Duodenal mucosa (tissue), 2 donors: ENCODE results near the gene KRT73.

Source experiments
- H3K27ac ChIP-seq: one replicate; pipeline ENCODE4 v1.7.0; 2013; ENCODE audit warnings: low read depth, low read length
- H3K27me3 ChIP-seq, 2 donors: one replicate each; pipeline ENCODE4 v1.7.0; 2013; ENCODE audit warnings: low read length in 2 of 2, control low read depth in 1 of 2; ENCODE audit not compliant: insufficient read depth in 2 of 2, control insufficient read depth in 1 of 2
- H3K36me3 ChIP-seq, 2 donors: one replicate each; pipeline ENCODE4 v1.7.0; 2013; ENCODE audit warnings: low read length in 2 of 2, control low read depth in 1 of 2; ENCODE audit not compliant: insufficient read depth in 2 of 2, control insufficient read depth in 1 of 2
- H3K4me1 ChIP-seq, 2 donors: one replicate each; pipeline ENCODE4 v1.7.0; 2013; ENCODE audit warnings: low read length in 2 of 2, control low read depth in 1 of 2; ENCODE audit not compliant: insufficient read depth in 2 of 2, control insufficient read depth in 1 of 2
- H3K4me3 ChIP-seq, 2 donors: one replicate each; pipeline ENCODE4 v1.7.0; 2013; ENCODE audit warnings: low read length in 2 of 2, low read depth in 1 of 2
- H3K9ac ChIP-seq, 2 donors: one replicate each; pipeline ENCODE4 v1.7.0; 2013; ENCODE audit warnings: low read length in 2 of 2, low read depth in 1 of 2
- H3K9me3 ChIP-seq, 2 donors: one replicate each; pipeline ENCODE4 v1.7.0; 2013; ENCODE audit warnings: low read length in 2 of 2, control low read depth in 1 of 2; ENCODE audit not compliant: control insufficient read depth in 1 of 2

KRT73 gene

GRCh38 chr12:52628111-52628507, 9.8 kb upstream of the KRT73 start:
- Histone ChIP-seq H3K4me3 (no peak overlapping the region), H3K27me3 (peaks cover 0 to 3% of the 10 kb centered on the region in 2 donors), H3K9ac (no peak overlapping the region), H3K36me3 (no peaks in the 10 kb centered on the region), H3K27ac (no peak overlapping the region), H3K9me3 (no peaks in the 10 kb centered on the region), H3K4me1 (peaks cover 8 to 25% of the 10 kb centered on the region in 2 donors)

- Histone ChIP-seq H3K4me3 (no peak overlapping the region), H3K4me1 (peaks cover 8 to 25% of the 10 kb centered on the region in 2 donors), H3K9ac (no peak overlapping the region), H3K27ac (no peak overlapping the region), H3K36me3 (no peaks in the 10 kb centered on the region), H3K9me3 (no peaks in the 10 kb centered on the region), H3K27me3 (peaks cover 0 to 3% of the 10 kb centered on the region in 2 donors)
These were observed 9.2 kb upstream of the KRT73 start for GRCh38 chr12:52627395-52628110.

- H3K27me3 ChIP-seq: no peaks in the 10 kb centered on the region
- no peak overlapping the region for H3K9ac ChIP-seq
- no peaks in the 10 kb centered on the region for H3K36me3 ChIP-seq
- peaks cover under 1 to 16% of the 10 kb centered on the region in 2 donors for H3K4me1 ChIP-seq
- H3K4me3 ChIP-seq: no peak overlapping the region
- H3K9me3 ChIP-seq: no peaks in the 10 kb centered on the region
- no peak overlapping the region for H3K27ac ChIP-seq
These were observed 4.0 kb upstream of the KRT73 start for GRCh38 chr12:52622349-52622748.

GRCh38 chr12:52618866-52619265, 507 bp upstream of the KRT73 start:
- H3K9me3 ChIP-seq: no peaks in the 10 kb centered on the region
- H3K36me3 ChIP-seq: no peaks in the 10 kb centered on the region
- H3K9ac ChIP-seq: no peak overlapping the region
- H3K27me3 ChIP-seq: no peaks in the 10 kb centered on the region
- H3K4me3 ChIP-seq: no peak overlapping the region
- no peak overlapping the region for H3K27ac ChIP-seq
- peaks cover 8 to 14% of the 10 kb centered on the region in 2 donors for H3K4me1 ChIP-seq

- no peaks in the 10 kb centered on the region for H3K36me3 ChIP-seq
- no peak overlapping the region for H3K4me3 ChIP-seq
- no peaks in the 10 kb centered on the region for H3K9me3 ChIP-seq
- no peak overlapping the region for H3K9ac ChIP-seq
- peaks cover 8 to 14% of the 10 kb centered on the region in 2 donors for H3K4me1 ChIP-seq
- H3K27me3 ChIP-seq: no peaks in the 10 kb centered on the region
- no peak overlapping the region for H3K27ac ChIP-seq
These were observed 965 bp downstream of the KRT73 start for GRCh38 chr12:52617403-52617785.

GRCh38 chr12:52616680-52617402, 1.5 kb downstream of the KRT73 start:
- H3K27ac ChIP-seq: no peak overlapping the region
- H3K36me3 ChIP-seq: no peaks in the 10 kb centered on the region
- no peaks in the 10 kb centered on the region for H3K9me3 ChIP-seq
- no peak overlapping the region for H3K9ac ChIP-seq
- H3K4me1 ChIP-seq: peaks cover 8 to 14% of the 10 kb centered on the region in 2 donors
- H3K27me3 ChIP-seq: no peaks in the 10 kb centered on the region
- H3K4me3 ChIP-seq: no peak overlapping the region

- no peak overlapping the region for H3K27ac ChIP-seq
- H3K36me3 ChIP-seq: no peaks in the 10 kb centered on the region
- peaks cover 0 to 6% of the 10 kb centered on the region in 2 donors for H3K27me3 ChIP-seq
- H3K9me3 ChIP-seq: no peaks in the 10 kb centered on the region
- H3K4me3 ChIP-seq: no peak overlapping the region
- H3K9ac ChIP-seq: no peak overlapping the region
- peaks cover 8 to 14% of the 10 kb centered on the region in 2 donors for H3K4me1 ChIP-seq
These were observed 2.4 kb downstream of the KRT73 start for GRCh38 chr12:52615912-52616311.

GRCh38 chr12:52615208-52615868, 3.0 kb downstream of the KRT73 start:
- H3K27me3 ChIP-seq: peaks cover 0 to 6% of the 10 kb centered on the region in 2 donors
- H3K4me1 ChIP-seq: peaks cover 8 to 14% of the 10 kb centered on the region in 2 donors
- no peaks in the 10 kb centered on the region for H3K36me3 ChIP-seq
- no peak overlapping the region for H3K27ac ChIP-seq
- no peak overlapping the region for H3K4me3 ChIP-seq
- no peak overlapping the region for H3K9ac ChIP-seq
- H3K9me3 ChIP-seq: no peaks in the 10 kb centered on the region

- peaks cover 0 to 6% of the 10 kb centered on the region in 2 donors for H3K27me3 ChIP-seq
- no peaks in the 10 kb centered on the region for H3K36me3 ChIP-seq
- no peak overlapping the region for H3K27ac ChIP-seq
These were observed 3.8 kb downstream of the KRT73 start for GRCh38 chr12:52614381-52615207.

More at GRCh38 chr12:52614381-52615207, 3.8 kb downstream of the KRT73 start:
- Histone ChIP-seq H3K9me3 (no peaks in the 10 kb centered on the region), H3K9ac (no peak overlapping the region), H3K4me1 (peaks cover 8 to 14% of the 10 kb centered on the region in 2 donors), H3K4me3 (no peak overlapping the region)
